DLD1 (cell line): ENCODE data around the gene GJC2.
"Not testable (repeated sequence)": the region's sequence is repeated elsewhere in the genome, so short reads cannot be mapped to it uniquely, and the experiment has no call there.

Source experiments
- in situ Hi-C: cut with HindIII; loops from 2 replicates; pipeline ENCODE4 v1.10.0; 2017; ENCODE audit warnings: low sequenced_read_pairs

Gene GJC2

GRCh38 chr1:228184152-228184551 lies 34.4 kb downstream of the GJC2 start:
- in situ Hi-C loops = no loop called here

- in situ Hi-C loops = no loop called here
Measured at GRCh38 chr1:228185641-228185965, 35.9 kb downstream of the GJC2 start.

GRCh38 chr1:228188249-228188648 lies 38.5 kb downstream of the GJC2 start:
- in situ Hi-C loops = not testable (repeated sequence)

- in situ Hi-C loops = no loop called here
Measured at GRCh38 chr1:228190182-228190581, 40.5 kb downstream of the GJC2 start.

GRCh38 chr1:228190778-228191177 lies 41.0 kb downstream of the GJC2 start:
- in situ Hi-C loops = no loop called here

- in situ Hi-C loops = no loop called here
Measured at GRCh38 chr1:228194436-228194835, 44.7 kb downstream of the GJC2 start.

GRCh38 chr1:228194921-228195812 lies 45.4 kb downstream of the GJC2 start:
- in situ Hi-C loops = no loop called here

GRCh38 chr1:228197555-228198147 lies 47.9 kb downstream of the GJC2 start:
- in situ Hi-C loops = no loop called here

GRCh38 chr1:228198977-228199590 lies 49.4 kb downstream of the GJC2 start:
- in situ Hi-C loops = no loop called here

GRCh38 chr1:228204958-228205357 lies 55.2 kb downstream of the GJC2 start:
- in situ Hi-C loops = no loop called here

- in situ Hi-C loops = no loop called here
Measured at GRCh38 chr1:228205526-228206436, 56.1 kb downstream of the GJC2 start.

- in situ Hi-C loops = no loop called here
Measured at GRCh38 chr1:228206582-228207351, 57.0 kb downstream of the GJC2 start.

- in situ Hi-C loops = no loop called here
Measured at GRCh38 chr1:228207381-228207810, 57.7 kb downstream of the GJC2 start.

GRCh38 chr1:228207851-228208821 lies 58.4 kb downstream of the GJC2 start, which contains the start of gene OBSCN:
OBSCN (plus strand) TSS chr1:228208044; CDS start chr1:228211784, 3,740 bp downstream.
- in situ Hi-C loops = no loop called here

GRCh38 chr1:228208831-228209551 lies 59.3 kb downstream of the GJC2 start:
- in situ Hi-C loops = no loop called here
